GM13976 (cell line): ENCODE results near the gene ART1.

Experiments
- DNase-seq: peaks from one replicate; pipeline ENCODE4 v3.0.0; 2012; ENCODE audit warnings: low spot score
- in situ Hi-C: fragments of 300-500 bp; cut with MboI; formaldehyde crosslinking; loops from one replicate; pipeline ENCODE4 v1.12.0; 2022; ENCODE audit warnings: low sequenced_read_pairs, mixed read lengths, inconsistent platforms; ENCODE audit not compliant: unreplicated experiment
- TF ChIP-seq, protein P1 (sequence below): IDR thresholded peaks from 2 replicates; pipeline ENCODE4 v1.5.1; 2012; ENCODE audit warnings: borderline replicate concordance, mild to moderate bottlenecking; ENCODE audit not compliant: insufficient read depth; ENCODE audit errors: extremely low read depth, missing control alignments, control extremely low read depth

Gene ART1

DNA sequence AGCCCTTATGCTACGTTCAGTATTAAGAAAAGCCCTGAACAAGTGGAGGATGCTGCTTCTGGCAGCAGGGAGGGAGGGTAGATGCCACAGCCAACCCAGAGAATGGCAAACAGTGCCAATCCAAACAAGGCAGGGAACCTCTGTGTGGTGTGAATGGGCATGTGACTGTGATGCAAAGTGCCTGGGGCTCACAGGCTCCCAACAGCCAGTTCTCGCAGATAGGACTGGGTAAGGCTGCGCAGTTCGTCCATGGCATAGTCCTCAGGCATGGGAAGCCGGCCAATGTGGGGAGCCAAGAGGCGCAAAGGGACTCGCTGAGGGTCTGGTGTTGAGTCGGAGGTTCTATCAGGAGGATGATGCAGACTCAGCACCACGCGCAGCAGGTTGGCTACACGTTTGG, 31.0 kb downstream of the ART1 start:
- in situ Hi-C loops, result no loop called here
- TF ChIP-seq, protein P1, sequence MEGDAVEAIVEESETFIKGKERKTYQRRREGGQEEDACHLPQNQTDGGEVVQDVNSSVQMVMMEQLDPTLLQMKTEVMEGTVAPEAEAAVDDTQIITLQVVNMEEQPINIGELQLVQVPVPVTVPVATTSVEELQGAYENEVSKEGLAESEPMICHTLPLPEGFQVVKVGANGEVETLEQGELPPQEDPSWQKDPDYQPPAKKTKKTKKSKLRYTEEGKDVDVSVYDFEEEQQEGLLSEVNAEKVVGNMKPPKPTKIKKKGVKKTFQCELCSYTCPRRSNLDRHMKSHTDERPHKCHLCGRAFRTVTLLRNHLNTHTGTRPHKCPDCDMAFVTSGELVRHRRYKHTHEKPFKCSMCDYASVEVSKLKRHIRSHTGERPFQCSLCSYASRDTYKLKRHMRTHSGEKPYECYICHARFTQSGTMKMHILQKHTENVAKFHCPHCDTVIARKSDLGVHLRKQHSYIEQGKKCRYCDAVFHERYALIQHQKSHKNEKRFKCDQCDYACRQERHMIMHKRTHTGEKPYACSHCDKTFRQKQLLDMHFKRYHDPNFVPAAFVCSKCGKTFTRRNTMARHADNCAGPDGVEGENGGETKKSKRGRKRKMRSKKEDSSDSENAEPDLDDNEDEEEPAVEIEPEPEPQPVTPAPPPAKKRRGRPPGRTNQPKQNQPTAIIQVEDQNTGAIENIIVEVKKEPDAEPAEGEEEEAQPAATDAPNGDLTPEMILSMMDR, result no peak
- no peak for DNase-seq

DNA sequence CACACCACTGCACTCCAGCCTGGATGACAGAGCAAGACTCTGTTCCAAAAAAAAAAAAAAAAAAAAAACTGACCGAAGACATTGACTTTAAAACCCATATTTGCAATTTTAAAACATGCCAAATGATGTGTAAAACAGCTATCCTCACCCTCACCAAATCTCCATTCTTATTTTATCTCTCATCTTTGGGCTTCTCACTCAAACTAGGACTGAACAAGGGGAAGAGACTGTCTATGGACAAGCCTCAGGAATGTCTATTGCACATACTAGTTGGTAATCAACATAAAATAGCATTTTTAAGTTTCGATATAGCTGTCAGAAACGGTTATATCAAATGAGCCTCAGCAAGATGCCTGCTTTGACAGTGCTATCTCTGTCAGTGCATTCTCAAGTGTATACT, 34.1 kb downstream of the ART1 start:
- DNase-seq, result no peak
- TF ChIP-seq, protein P1, result no peak
- in situ Hi-C loops, result no loop called here

DNA sequence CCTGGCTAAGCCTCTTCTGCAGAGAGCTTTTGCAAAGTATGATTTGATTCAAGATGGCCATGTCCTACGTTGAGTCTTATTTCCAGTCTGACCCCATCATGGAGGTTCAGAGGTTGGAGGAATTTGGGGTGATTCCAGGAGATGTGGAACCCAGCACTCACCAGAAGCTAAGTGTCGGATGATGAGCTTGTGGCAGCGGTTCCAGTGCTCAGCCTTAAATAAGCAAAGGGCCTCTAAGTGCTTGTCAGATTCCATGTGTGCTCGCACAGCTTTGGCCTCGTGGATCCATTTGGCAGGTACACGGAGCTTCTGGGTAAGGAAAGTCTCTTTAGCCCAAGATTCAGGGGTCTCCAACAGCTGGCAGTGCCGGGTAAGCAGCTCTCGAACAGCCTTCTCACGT, 38.1 kb downstream of the ART1 start:
- in situ Hi-C loops, result no loop called here
- TF ChIP-seq, protein P1, result no peak

DNA sequence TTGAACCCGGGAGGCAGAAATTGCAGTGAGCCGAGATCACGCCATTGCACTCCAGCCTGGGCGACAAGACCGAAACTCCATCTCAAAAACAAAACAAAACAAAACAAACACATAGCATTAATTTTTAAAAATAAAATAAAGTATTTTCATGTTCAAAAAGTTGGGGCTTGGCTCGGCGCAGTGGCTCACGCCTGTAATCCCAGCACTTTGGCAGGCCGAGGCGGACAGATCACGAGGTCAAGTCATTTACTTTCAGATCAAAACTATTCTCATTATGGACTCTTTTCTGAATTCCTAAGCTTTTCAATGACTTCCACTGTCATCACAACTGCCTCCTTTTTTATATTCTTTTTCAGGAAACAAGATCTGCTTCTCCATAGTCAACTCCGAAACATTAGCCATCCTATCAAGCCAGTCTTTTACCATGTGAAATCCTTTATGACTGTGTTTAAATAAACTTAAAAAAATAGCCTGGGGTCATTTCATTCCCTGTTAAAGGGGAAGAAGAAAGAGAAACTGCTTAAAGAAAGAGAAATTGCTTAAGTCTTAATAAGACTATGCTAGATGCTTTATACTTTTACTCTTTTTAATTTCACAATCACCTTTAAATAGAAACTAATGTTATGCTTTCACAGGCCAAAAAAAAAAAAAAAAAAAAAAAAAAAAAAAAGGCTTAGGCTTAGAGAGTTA, 39.3 kb downstream of the ART1 start:
- DNase-seq, result no peak
- TF ChIP-seq, protein P1, result no peak
- in situ Hi-C loops, result no loop called here

More for the DNA sequence above, 38.1 kb downstream of the ART1 start:
- DNase-seq, result no peak

DNA sequence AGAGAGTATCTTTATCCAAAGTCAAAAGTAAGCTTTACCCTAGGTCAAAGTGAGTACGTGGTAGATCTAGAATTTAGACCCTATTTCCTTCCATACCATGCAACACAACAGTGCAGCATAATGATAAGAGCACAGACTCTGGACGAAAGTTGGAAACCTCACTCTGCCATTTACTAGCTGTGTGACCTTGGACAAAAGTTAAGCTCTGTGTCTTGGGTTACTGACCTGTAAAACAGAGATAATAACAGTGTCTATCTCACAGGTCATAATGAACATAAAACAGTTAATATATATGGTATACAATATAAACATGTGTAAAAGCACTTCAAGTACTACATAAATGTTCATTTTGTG, 39.9 kb downstream of the ART1 start:
- no peak for DNase-seq
- TF ChIP-seq, protein P1, result no peak
- in situ Hi-C loops, result no loop called here

DNA sequence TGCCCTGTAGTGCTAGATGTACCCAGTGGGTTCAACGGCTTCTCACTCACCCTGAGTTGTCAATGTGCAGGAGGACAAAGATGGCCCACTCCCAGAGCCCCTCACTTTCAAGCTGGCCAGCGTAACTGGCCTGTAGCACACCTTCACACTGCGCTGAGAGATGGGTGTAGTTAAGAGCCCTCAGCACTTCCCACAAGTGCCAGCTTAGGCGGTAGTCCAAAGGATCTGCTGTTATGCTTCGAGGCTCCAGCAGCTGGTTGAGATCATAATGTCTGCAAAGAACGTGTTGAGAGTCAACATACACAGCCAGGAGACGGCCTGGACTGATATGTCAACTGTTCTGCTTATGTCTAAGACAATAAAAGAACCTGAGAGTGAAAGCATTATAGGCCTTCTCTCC, 41.0 kb downstream of the ART1 start:
- in situ Hi-C loops, result no loop called here
- no peak for DNase-seq
- TF ChIP-seq, protein P1, result no peak
